Thyroid gland (tissue), 4 donors: ENCODE data around the gene ABRACL. TPM values are rescaled to one million over a fixed set of nuclear protein-coding genes. Genes with fewer than 3 reads are reported as not detected.
"Not testable (repeated sequence)": the region's sequence is repeated elsewhere in the genome, so short reads cannot be mapped to it uniquely, and the experiment has no call there.

Source experiments
- DNase-seq, 2 donors: peaks; one replicate each; pipeline ENCODE4 v3.0.0-alpha.2; 2019
- H3K27ac ChIP-seq, 3 donors: fragments of 200-600 bp; sonication (generic); 1 replicate in 2 of 3; 2 replicates in 1 of 3; pipeline ENCODE4 v1.5.1; 2016 to 2019; ENCODE audit warnings: mild to moderate bottlenecking in 1 of 3, moderate library complexity in 1 of 3
- H3K27me3 ChIP-seq: fragments of 200-600 bp; sonication (generic); one replicate; pipeline ENCODE4 v1.5.1; 2019
- H3K36me3 ChIP-seq, 2 donors: fragments of 200-600 bp; sonication (generic); one replicate each; pipeline ENCODE4 v1.5.1; 2016 to 2019
- H3K4me1 ChIP-seq, 2 donors: fragments of 200-600 bp; sonication (generic); one replicate each; pipeline ENCODE4 v1.5.1; 2017 to 2019
- H3K4me3 ChIP-seq, 3 donors: fragments of 200-600 bp; sonication (generic); replicated peaks in 1 of 3; 1 replicate in 2 of 3; 2 replicates in 1 of 3; pipeline ENCODE4 v1.5.1; 2016; ENCODE audit warnings: mild to moderate bottlenecking in 1 of 3
- H3K9me3 ChIP-seq: fragments of 200-600 bp; sonication (generic); one replicate; pipeline ENCODE4 v1.5.1; 2017
- CTCF ChIP-seq, 6 experiments: fragments of 200-600 bp in 3 of 6; fragments of 450-650 bp in 3 of 6; sonication (generic) in 3 of 6; IDR thresholded peaks; one replicate each; pipeline ENCODE4 v1.5.1; 2016 to 2019; ENCODE audit warnings: antibody characterized with exemption in 6 of 6, mild to moderate bottlenecking in 2 of 6, inconsistent platforms in 1 of 6, moderate library complexity in 1 of 6
- POLR2A ChIP-seq, 2 donors: fragments of 450-650 bp; IDR thresholded peaks; one replicate each; pipeline ENCODE4 v1.6.1; 2017; ENCODE audit warnings: antibody characterized with exemption in 2 of 2, mild to moderate bottlenecking in 2 of 2, moderate library complexity in 1 of 2
- WGBS, 2 donors: methylation state at CpG; one replicate each; pipeline ENCODE4 v1.1.5; 2017; 5-methylcytosine and 5-hydroxymethylcytosine counted together
- intact Hi-C: fragments of 100-400 bp; cut with DNase I; formaldehyde crosslinking; loops from one replicate; pipeline ENCODE4 v1.15.1; 2023
- total RNA-seq, 4 donors: library from RNA; depleted of rRNA; stranded (reverse); fragments of >200 nt; gene quantifications; one replicate each; pipeline ENCODE4 v1.2.3, GENCODE V29; 2016

The ABRACL gene
- total RNA-seq, 4 donors from 2014 or later: 15.9 to 37.2 (median 27.5) TPM

GRCh38 chr6:138989098-138989983 is 39.2 kb upstream of the ABRACL start:
- Histone ChIP-seq H3K4me1 (peaks cover 6 to 11% of the 10 kb centered on the region in 2 donors), H3K4me3 (no peak overlapping the region), H3K36me3 (no peaks in the 10 kb centered on the region), H3K27ac (peak overlapping the region in 1 of 3 donors; percentile 71), H3K27me3 (no peaks in the 10 kb centered on the region), H3K9me3 (no peaks in the 10 kb centered on the region)
- intact Hi-C loops: loop anchor here (5.0 kb wide), 1 partner anchor 177 kb away; no protein-coding TSS in a partner anchor
- DNase-seq: no peak
- TF ChIP-seq CTCF (IDR thresholded peaks at IDR 0.05) (no peak), POLR2A (IDR thresholded peaks at IDR 0.05) (no peak)
- 97 to 99% methylated on average over 5 of the region's 5 CpGs for WGBS, 2 donors

GRCh38 chr6:138991206-138991605 is 37.3 kb upstream of the ABRACL start:
- Histone ChIP-seq H3K36me3 (no peaks in the 10 kb centered on the region), H3K4me3 (no peak overlapping the region), H3K27me3 (no peaks in the 10 kb centered on the region), H3K9me3 (no peaks in the 10 kb centered on the region), H3K4me1 (peaks cover 3 to 5% of the 10 kb centered on the region in 2 donors), H3K27ac (no peak overlapping the region)
- TF ChIP-seq CTCF (IDR thresholded peaks at IDR 0.05): no peak
- no peak for TF ChIP-seq POLR2A (IDR thresholded peaks at IDR 0.05)
- intact Hi-C loops: no loop called here
- DNase-seq: no peak
- WGBS, 2 donors: 94 to 95% methylated on average over 5 of the region's 5 CpGs

GRCh38 chr6:138992965-138993364 is 35.6 kb upstream of the ABRACL start:
- H3K27ac ChIP-seq, intact Hi-C loops, DNase-seq, H3K36me3 ChIP-seq, H3K4me3 ChIP-seq, H3K4me1 ChIP-seq, H3K9me3 ChIP-seq, H3K27me3 ChIP-seq: not testable (repeated sequence)
- 89 to 94% methylated on average over 5 of the region's 5 CpGs for WGBS, 2 donors

- 79 to 94% methylated on average over 1 of the region's 1 CpG for WGBS, 2 donors
- H3K27me3 ChIP-seq, H3K4me3 ChIP-seq, H3K36me3 ChIP-seq, H3K4me1 ChIP-seq, DNase-seq, H3K27ac ChIP-seq, intact Hi-C loops, H3K9me3 ChIP-seq: not testable (repeated sequence)
Measured at GRCh38 chr6:138993410-138993809, 35.1 kb upstream of the ABRACL start.

- no peaks in the 10 kb centered on the region for H3K27me3 ChIP-seq
- WGBS, 2 donors: 80 to 88% methylated on average over 3 of the region's 3 CpGs
- TF ChIP-seq CTCF (IDR thresholded peaks at IDR 0.05) (no peak), POLR2A (IDR thresholded peaks at IDR 0.05) (no peak)
- no peaks in the 10 kb centered on the region for H3K36me3 ChIP-seq
- H3K27ac ChIP-seq: no peak overlapping the region
- no peaks in the 10 kb centered on the region for H3K4me1 ChIP-seq
- intact Hi-C loops: no loop called here
- no peak overlapping the region for H3K4me3 ChIP-seq
- no peak for DNase-seq
- H3K9me3 ChIP-seq: no peaks in the 10 kb centered on the region
Measured at GRCh38 chr6:138996524-138996923, 32.0 kb upstream of the ABRACL start.

GRCh38 chr6:138997136-138997535 is 31.4 kb upstream of the ABRACL start:
- TF ChIP-seq POLR2A (IDR thresholded peaks at IDR 0.05) (no peak), CTCF (IDR thresholded peaks at IDR 0.05) (no peak)
- H3K4me3 ChIP-seq: no peak overlapping the region
- intact Hi-C loops: no loop called here
- no peak overlapping the region for H3K27ac ChIP-seq
- no peaks in the 10 kb centered on the region for H3K4me1 ChIP-seq
- no peaks in the 10 kb centered on the region for H3K36me3 ChIP-seq
- H3K9me3 ChIP-seq: no peaks in the 10 kb centered on the region
- 87 to 93% methylated on average over 5 of the region's 5 CpGs for WGBS, 2 donors
- no peaks in the 10 kb centered on the region for H3K27me3 ChIP-seq
- no peak for DNase-seq
